SU-DHL-6 (cell line): ENCODE results near the gene OVOL1.

ENCODE experiments used
- H2AFZ ChIP-seq: fragments of 200-600 bp; sonication (generic); 2 replicates; pipeline ENCODE4 v1.6.1; 2014; ENCODE audit warnings: low read depth, mild to moderate bottlenecking, moderate library complexity, mixed read lengths, antibody characterized with exemption, low read length; ENCODE audit not compliant: severe bottlenecking
- H3F3A ChIP-seq: fragments of 200-600 bp; shearing (Covaris generic); 2 replicates; pipeline ENCODE4 v1.6.0; 2016; ENCODE audit warnings: antibody characterized with exemption, mild to moderate bottlenecking; ENCODE audit not compliant: insufficient read depth
- H3K27ac ChIP-seq: fragments of 200-600 bp; sonication (generic); 2 replicates; pipeline ENCODE4 v1.5.1; 2016; ENCODE audit warnings: low read depth, mild to moderate bottlenecking, low read length, moderate library complexity, mixed read lengths
- H3K27me3 ChIP-seq: fragments of 200-600 bp; sonication (generic), shearing (Covaris generic); 2 replicates; pipeline ENCODE4 v1.6.0; 2014; ENCODE audit warnings: mild to moderate bottlenecking, low read length
- H3K36me3 ChIP-seq: fragments of 200-600 bp; sonication (generic); 2 replicates; pipeline ENCODE4 v1.6.1; 2014; ENCODE audit warnings: mild to moderate bottlenecking, low read length, mixed read lengths
- H3K4me2 ChIP-seq: fragments of 300-600, 200-600 bp; shearing (Covaris generic), sonication (generic); 2 replicates; pipeline ENCODE4 v1.6.0; 2014; ENCODE audit warnings: low read length, low read depth, mild to moderate bottlenecking; ENCODE audit not compliant: poor library complexity, severe bottlenecking
- H3K4me3 ChIP-seq: fragments of 200-600 bp; sonication (generic); 2 replicates; pipeline ENCODE4 v1.5.1; 2014; ENCODE audit warnings: antibody characterized with exemption, low read length, mild to moderate bottlenecking, mixed read lengths; ENCODE audit not compliant: insufficient read depth, poor library complexity, severe bottlenecking
- H3K79me2 ChIP-seq: fragments of 200-600 bp; sonication (generic); 2 replicates; pipeline ENCODE4 v1.6.1; 2014; ENCODE audit warnings: mild to moderate bottlenecking, low read length, moderate library complexity; ENCODE audit not compliant: insufficient read depth
- H3K9ac ChIP-seq: fragments of 200-600 bp; sonication (generic); 2 replicates; pipeline ENCODE4 v1.7.0; 2014; ENCODE audit warnings: mild to moderate bottlenecking, low read length
- H3K9me2 ChIP-seq: fragments of 200-600 bp; sonication (generic); replicated peaks from 2 replicates; pipeline ENCODE4 v1.6.1; 2014; ENCODE audit warnings: low read length; ENCODE audit not compliant: insufficient read depth
- H3K9me3 ChIP-seq: fragments of 200-600 bp; sonication (generic); 2 replicates; pipeline ENCODE4 v1.6.1; 2014; ENCODE audit warnings: low read length, mixed read lengths; ENCODE audit not compliant: insufficient read depth
- H4K20me1 ChIP-seq: fragments of 200-600 bp; sonication (generic); 2 replicates; pipeline ENCODE4 v1.6.1; 2014; ENCODE audit warnings: low read depth, mild to moderate bottlenecking, antibody characterized with exemption, low read length, moderate library complexity, mixed read lengths
- CTCF ChIP-seq: fragments of 200-600 bp; sonication (generic); IDR thresholded peaks from one replicate; pipeline ENCODE4 v1.5.1; 2017; ENCODE audit warnings: antibody characterized with exemption, mild to moderate bottlenecking, low read length, moderate library complexity; ENCODE audit not compliant: insufficient read depth, poor library complexity, severe bottlenecking
- EZH2phosphoT487 ChIP-seq: fragments of 200-600 bp; sonication (generic), shearing (Covaris generic); conservative IDR thresholded peaks from 2 replicates; pipeline ENCODE4 v1.6.1; 2018; ENCODE audit warnings: mild to moderate bottlenecking, antibody characterized with exemption, low read length, moderate library complexity, mixed read lengths

Gene OVOL1

DNA sequence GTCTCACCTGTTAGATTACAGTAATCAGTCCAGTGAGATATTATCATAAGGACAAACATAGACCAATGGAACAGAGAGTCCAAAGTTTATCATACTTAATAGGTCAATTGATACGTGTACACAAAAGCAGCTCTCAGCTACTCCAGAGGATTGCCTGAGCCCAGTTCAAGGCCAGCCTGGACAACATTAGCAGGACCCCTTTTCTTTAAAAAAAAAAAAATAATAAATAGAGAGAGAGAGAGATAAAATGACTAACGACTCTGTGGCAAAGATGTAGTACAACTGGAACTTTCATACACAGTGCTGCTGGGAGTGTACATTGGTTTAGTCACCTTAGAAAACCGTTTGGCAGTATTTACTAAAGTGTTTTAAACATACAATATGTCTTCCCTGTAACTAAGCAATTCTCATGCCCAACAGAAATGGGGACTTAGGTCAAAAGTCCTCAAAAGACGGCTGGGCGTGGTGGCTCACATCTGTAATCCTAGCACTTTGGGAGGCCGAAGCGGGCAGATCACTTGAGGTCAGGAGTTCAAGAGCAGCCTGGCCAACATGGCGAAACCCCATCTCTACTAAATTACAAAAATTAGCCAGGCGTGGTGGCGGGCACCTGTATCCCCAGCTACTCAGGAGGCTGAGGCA lies 57.5 kb downstream of the OVOL1 start:
- no peak overlapping the region for H3K27ac ChIP-seq
- H3K36me3 ChIP-seq = no peaks in the 10 kb centered on the region
- no peaks in the 10 kb centered on the region for H3K79me2 ChIP-seq
- no peaks in the 10 kb centered on the region for H3K27me3 ChIP-seq
- TF ChIP-seq EZH2phosphoT487 = no peak
- TF ChIP-seq CTCF = no peak
- H3K9ac ChIP-seq = no peak overlapping the region
- no peak overlapping the region for H3K4me2 ChIP-seq
- no peaks in the 10 kb centered on the region; the same call in 1 of the 2 replicates for H3F3A ChIP-seq
- no peaks in the 10 kb centered on the region for H4K20me1 ChIP-seq
- H3K9me3 ChIP-seq = no peaks in the 10 kb centered on the region
- no peaks in the 10 kb centered on the region for H3K9me2 ChIP-seq
- H2AFZ ChIP-seq = no peak overlapping the region
- no peak overlapping the region for H3K4me3 ChIP-seq
